NCI-H187 (cell line): ENCODE results near the gene CD47.

ENCODE experiments used
- DNase-seq, 2 experiments: peaks; one replicate each; lab custom pipeline; 2025; lab: John Stamatoyannopoulos, UW

CD47 gene

DNA sequence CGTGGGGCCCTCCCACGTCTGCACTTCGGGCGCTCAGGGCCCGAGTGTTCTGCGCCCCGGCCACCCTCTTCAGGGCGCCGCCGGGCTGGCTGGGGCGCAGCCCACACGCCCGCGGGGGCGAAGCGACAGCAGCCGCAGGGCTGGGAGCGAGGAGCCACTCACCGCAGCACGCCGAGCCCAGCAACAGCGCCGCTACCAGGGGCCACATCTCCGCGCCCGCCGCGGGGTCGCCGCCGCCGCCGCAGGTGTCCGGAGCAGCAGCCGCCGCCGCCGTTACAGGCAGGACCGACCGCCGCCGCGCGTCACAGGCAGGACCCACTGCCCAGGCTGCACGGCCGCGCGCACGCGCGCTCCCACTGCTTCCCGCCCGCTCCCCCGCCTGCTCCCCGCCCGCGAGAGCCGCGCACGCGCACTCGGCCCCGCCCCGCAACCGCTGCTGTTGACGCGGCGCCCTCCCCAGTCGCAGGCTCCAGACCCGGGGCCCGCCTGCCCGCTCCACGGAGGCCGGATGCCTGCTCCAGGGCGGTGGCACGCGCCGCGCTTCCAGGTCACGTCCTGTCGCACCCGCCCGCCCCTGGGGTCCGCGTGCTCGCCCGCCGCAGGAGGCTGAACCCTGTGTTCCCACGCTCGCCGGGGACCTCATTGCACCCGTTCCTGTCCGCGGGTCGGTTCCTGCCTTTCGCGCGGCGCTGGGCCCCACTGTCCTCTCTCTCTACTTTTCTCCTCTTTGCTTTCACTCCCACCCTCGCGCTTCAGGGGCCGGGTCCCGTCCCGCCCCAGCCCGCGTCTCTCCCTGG is at the start of gene CD47:
CD47 (minus strand) TSS at position 331 of the 797 bp plus-strand sequence; CDS start at position 208, 123 bp downstream.
- peak; percentile 43 to 81 for DNase-seq

DNA sequence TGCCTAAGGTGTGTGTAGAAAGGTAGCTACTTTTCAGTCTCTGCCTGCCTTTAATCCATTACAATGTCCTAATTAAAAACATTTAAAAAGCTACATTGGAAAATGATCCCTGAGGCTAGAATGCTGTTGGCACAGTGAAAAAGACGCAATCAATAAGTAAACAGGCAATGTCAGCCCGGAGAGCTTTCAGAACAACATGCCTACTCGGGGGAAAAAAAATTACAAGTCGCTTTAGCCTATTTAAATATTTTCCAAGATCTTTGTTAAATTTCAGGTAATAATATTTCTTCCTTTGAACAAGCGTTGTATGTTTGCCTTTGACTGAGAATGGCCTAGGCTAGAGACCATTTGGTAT is 46.6 kb upstream of the CD47 start:
- no peak for DNase-seq

DNA sequence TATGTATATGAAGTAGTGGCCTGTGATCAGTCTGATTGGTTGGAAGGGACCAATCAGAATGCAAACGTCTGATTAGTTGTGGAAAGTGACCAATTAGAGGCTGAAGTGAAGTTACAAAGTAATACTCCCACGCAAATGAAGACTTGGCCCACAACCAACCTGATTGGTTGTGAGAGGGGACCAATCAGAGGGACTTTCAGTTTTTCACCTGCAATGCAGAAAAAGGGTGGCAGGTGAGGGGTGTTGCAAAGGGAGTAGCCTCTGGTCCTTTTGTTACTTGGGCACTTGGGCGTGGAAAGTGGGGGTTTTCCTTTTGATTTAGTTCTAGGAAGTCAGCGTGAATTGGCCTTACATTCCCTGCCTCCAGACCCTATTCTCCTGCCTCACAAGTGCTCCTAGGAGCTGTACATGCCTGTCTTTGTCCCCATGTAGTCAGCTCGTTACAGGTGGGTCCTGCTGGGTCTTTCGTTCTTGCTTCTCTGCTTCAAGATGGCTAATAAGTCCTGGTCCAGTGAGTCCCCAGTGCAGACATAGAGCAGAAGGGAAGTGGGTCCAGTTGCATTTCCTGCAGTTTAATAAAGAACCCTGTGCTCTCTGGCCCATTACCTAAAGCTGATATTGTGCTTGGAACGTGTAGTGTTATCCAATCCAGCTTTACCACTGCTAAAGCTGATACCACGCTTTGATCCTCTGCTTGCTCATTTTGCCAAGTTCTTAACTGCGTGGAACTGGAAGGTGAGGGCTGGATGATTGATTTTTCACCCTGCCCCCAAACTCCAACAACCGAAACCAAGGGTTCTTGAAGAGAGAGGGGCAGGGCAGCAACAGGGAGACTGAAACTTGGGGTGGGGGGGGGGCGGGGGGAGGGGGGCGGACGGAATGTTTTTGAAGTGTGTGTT is 46.0 kb upstream of the CD47 start:
- DNase-seq: no peak

DNA sequence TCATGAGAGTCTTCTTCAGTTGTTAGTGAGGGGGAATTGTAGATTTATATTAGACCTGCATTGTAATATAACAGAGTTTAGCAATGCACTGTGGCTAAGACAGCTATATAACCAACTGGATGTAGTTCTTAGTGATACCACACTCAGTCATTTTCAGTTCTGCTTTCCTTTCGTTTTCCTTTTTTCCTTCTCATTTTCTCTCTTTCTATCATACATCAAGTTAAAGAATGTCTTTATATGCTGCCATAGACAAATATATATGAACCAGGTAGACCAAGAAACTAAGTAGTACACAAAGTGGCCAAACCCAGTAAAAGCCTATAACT is 43.7 kb upstream of the CD47 start:
- DNase-seq: no peak

DNA sequence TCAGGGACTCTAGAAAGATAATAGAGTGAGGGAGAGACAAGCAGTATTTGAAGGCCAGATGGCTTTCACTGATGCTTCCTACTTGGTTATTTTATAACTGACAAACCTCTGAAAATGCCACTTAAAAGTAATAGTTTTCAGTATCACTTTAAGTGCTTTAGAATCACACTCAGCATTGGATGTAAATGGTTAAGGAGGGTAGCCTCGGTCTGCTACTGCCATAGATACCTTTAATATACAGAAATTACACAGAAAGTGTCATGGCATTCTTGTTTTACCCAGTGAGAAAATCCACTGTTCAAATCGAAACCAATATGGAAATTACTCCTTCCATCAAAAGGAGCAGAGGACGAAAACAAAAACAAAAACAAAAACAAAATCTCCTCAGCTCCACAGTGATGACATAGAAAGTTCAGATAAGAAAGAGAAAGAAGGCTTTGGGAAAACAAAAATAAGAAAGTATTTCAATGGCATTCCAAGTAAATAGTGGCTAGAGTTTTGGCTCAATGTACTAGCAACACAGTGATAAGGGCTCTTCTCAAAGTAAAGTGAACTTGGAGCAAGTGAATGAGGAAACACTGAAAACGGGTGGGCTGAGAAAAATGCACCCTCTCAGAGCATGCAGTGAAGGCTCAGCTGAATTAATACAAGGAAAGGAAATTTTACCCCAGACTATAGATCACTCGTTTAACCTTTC is 43.2 kb upstream of the CD47 start:
- no peak for DNase-seq

DNA sequence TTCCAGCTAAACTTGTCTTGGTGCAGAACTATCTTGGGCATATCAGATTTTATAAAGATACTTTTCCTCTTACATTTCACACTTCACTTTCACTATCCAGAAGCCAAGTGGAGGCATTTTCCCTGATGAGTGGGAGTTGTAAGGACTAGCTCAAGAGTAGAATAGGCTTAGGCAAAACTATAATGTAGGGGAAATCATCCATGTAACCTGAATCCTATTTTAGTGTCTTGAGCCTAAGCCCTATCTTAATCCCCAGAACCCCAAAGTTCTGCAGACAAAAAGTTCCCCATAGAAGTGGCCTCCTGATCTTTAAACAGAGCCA is 42.2 kb upstream of the CD47 start:
- no peak for DNase-seq

DNA sequence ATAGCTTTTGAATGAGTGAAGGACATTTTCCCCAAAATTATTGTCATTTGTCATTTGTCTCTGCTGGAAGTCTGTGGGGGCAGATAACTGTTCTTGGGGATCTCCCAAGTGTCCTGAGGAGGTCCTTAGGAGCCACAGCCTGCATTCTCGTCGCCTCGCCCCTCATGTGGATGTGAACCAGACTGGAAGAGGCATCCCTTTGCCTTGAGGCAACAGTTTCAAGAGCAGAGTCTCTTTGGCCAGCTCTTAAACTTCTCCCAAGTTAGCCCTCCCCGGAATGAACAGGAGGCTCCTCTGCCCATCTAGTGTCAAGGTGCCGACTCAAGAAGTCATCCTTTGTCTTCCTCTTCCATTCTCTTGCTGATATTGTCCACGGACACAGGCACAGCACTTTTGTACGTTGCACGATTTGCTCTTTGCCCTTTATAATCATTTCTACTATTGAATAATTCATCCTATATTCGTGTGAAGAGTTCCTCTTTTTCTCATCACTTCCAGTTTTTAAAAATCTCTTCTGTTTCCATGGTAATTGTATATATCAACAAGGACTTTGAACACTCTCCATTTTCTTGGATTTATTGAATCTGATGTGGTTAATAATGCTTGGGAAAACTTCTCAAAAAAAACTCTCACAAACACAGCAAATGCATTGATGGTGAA is 40.8 kb upstream of the CD47 start:
- DNase-seq: no peak

DNA sequence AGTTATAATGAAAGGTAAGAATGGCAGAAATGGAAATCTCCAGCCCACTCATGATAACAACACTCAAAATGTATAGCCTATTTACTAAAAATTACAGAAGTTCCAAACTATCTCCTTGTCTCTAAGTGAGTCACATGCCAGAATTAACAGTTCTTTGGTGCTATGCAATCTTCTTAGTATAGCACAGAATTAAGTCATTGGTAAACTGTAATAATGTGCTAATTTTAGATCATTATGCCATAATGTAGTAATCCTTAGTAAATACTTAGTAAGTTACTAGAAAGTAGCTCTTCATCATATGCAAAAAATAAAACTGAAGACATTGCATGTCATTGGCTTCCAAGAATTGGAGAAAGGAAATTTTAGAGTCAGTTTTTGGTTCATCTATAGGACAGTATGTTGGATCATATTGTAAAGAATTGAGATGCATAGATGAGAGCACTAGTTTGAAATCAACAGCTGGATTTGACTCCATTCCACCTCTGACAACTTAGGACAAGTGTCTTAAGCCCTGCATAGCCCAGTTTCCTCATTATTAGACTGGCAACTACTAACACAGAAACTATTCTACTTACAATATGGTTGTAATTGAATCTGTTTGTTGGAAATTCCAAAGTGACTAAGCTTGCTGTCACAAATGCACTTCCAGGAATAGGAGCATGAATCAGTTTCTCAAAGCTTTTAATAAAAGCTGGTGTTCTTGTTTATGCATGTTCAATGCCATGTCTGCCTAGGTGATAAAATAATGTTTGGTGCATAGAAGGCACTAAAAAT is 40.1 kb upstream of the CD47 start:
- no peak for DNase-seq

DNA sequence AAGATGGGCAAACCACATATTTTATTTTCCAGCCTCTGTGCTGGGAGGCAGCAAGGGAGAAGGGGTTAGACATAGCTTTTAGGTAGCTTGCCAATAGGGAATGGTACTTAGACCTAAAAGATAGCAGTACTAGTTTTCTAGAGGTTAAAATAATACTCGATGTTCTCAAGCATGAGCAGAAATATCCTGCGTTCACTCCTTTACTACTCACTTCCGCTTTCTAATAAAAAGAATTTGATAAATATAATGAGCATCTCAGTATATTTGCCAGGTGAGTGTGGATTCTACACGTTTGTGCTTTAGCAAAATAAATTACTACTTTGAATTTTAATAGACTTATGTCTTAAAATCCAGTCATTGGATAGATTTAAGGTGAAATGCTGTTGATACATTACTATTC is 39.4 kb upstream of the CD47 start:
- DNase-seq: no peak

DNA sequence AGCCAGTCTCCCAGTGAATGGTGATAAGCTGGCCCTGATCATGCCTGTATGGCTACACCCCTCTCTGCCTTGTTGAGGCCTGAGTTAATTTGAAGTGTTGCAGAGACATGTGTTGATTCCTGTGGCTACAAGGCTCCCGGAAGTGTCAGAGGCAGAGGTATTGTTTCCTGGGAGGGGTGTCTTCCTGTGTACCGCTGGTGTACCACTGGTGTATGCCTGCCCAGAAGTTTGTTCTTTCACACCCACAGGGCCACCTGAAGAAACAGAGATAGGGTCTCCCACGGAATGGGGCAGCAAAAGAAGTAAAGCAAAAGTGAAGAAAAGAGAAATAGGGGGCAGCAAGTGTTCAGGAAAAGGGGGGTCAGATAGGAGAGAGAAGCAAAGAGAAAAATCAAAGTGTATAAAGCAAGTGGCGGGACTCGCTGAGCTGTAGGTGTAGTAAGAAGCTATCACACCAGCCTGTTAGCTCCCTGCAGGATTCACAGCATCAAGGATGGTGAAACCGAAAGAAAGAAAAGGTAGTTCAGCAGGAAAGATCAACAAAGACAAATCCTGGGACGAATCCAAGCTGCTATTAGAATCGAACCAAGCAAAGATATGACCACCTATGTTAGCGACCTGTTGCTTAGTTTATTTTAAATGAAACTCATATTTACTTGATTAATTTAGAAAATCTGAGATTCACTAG is 36.6 kb upstream of the CD47 start:
- DNase-seq: no peak

DNA sequence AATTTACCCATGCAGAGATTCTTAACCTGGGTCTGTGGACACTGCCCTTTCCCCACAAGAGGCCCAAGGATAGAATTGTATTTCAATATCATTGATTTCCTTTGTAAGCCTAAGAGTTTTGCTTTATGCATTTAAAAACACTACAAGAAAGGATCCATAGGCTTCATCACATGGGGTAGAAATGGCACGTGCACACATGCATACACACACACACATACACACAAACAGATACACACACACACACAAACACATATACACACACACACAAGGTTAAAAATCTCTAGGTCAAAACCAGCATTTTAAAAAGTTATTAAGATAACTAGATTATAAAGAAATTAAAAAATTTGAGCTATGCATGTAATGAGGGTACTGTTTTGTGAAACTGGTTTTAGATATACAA is 35.5 kb upstream of the CD47 start:
- DNase-seq: no peak

DNA sequence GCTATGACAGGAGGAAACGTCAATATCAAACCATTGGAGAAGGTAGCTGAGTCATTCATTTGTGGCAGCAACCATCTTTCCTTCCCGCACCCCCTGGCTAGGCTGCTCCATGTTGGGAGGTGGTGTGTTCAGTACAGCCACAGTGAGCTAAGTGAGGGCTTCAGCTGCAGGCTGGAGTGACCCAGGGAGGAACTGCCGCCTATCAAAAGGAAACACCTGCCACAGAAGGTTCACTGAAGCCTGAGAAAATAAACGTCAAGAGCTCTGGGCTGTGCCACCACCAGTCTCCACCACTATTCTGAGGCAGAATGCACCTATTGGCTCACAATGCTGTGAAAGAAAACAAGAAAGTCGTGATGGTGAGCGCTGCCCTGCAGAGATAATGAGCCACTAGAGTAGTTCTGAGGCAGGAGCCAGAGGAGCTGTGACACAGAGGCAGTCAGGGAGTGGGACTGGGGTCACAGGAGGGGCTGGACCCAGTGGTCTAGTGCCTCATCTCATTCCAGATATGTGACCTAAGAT is 34.8 kb upstream of the CD47 start:
- peak; percentile 44 to 59 for DNase-seq

DNA sequence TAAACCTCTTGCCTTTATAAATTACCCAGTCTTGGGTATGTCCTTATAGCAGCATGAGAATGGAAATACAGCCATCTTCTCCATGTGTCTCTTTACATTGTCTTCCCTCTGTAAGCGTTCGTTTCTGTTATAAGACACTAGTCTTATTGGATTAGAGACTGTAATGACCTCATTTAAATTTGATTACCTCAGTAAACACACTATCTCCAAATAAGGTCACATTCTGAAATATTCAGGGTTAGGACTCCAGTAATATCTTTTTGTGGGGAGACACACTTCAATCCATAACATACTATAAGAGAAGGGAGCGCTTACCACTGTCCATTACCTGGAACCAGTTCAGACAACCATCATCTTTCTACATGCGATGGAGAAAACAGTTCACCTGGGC is 34.3 kb upstream of the CD47 start:
- DNase-seq: no peak

DNA sequence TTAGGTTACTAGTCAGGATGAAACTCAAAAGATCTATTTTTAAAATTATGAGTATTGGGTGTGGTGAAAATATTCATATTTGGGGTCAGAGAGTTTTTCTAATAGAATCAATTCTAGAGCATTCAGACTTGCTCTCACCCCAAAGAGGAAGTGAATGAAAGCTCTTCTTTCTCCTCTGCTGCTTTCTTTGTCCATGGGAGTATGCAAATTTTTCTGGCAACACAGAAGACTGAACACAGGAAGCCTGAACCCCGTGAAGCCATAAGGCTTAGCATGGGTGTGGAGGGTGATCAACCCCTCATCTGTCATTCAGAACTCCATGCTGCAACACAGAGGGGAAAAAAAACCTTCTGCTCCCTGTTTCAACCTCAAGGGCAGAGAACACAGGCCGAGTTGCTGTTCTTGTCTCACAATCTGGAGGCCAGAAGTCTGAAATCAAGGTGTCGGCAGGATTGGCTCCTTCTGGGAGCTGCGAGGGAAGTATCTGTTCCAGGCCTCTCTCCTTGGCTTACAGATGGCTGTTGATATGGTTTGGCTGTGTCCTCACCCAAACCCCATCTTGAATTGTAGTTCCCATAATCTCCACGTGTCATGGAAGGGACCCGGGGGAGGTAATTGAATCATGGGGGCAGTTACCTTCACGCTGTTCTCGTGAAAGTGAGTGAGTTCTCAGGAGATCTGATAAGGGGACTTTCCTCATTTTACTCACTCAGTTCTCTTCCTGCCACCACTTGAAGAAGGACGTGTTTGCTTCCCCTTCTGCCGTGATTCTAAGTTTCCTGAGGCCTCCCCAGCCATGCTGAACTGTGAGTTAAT is 33.7 kb upstream of the CD47 start:
- no peak for DNase-seq

DNA sequence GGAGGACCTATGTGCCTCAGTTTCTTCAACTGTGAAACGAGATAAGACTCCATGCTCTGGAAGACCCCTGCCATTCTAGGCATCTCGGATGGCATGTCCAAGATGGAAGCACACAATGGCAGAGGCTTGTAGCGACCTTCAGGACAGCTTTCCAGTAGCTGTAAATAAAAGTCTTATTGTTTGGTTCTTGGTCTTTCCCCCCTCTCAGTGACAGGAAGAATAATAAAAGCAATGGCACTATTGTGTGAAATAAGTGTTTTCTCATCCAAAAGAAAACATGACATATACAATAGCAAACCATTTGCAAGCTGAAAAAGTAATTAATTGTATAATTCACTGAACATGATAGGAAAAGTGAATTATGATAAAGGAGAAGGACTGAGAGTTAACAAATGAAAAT is 32.5 kb upstream of the CD47 start:
- no peak for DNase-seq

DNA sequence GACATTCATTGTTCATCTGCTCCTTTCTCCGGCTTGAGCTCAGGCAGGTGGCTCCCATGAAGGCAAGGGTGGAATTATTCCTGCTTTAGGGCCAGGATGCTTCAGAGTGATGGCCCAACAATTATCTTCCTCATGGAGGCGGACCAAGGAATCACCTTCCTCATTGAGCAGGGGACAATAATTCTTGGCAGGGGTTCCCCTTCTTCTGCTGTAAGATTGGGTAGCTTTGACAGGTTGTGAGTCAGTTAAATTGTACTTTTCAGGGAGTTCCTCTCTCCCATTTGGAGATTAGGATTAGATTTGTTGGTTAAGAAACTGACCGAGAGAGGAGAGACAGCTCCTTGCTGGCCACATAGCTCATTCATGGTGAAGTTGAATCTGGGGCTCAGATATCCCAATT is 31.4 kb upstream of the CD47 start:
- DNase-seq: no peak

DNA sequence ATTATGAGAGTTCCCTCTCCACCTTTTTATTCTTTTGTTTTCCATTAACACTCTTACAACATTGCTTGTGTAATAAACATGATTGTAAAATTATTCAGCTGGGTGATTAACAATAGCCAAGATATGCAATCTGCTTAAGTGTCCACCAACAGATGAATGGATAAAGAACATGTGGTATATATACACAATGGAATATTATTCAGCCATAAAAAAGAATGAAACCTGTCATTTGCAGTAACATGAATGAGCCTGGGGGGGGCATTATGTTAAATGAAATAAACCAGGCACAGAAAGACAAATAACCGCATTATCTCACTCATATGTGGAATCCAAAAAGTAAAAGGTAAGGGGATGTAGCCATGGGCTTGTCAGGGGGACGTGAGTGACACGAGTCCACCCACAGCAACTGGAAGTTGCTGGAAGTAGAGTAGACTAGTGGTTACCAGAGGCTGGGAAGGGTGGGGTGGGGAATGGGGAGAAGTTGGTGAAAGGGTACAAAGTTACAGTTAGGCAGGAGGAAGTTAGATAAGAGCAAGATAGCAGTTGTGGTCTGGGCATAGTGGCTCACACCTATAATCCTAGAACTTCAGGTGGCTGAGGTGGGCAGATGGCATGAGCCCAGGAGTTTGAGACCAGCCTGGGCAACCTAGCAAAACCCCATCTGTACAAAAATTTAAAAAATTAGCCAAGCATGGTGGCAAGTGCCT is 28.7 kb upstream of the CD47 start:
- no peak for DNase-seq

DNA sequence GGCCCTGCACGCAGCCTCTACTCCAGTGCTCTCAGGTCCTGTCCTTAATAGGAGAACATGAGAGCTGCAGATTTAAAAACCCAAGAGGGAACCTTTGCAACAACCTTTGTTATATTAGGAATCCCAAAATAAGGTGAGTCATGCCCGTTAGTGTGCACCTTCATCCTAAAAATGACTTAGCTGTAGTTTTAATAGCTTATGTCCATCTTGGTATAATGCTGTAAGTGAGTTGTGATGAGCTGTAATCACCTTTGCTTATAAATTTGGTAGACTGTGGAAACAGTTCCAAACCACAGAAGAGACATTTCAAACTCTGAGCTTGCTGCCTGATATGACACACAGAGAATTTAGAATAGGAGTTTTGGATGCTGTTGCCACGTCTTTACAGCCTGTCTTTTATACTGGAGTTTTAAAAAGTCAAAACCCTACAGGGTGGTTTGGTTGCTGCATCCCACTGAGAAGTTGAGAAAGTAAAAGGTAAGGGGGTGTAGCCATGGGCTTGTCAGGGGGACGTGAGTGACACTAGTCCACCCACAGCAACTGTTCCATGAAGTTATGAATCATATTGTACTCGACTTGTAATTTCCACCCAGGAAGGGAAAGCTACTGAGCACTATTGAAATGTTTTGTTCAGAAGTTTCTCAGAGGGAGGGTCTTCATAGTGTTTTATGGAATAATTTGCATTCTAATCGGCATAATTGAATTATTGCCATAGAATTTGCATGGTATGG is 27.4 kb upstream of the CD47 start:
- no peak for DNase-seq
